Measurements from ENCODE around the gene RABL6.
"Not testable (repeated sequence)": the region's sequence is repeated elsewhere in the genome, so short reads cannot be mapped to it uniquely, and the experiment has no call there.

RABL6 gene

GRCh38 chr9:136794281-136794999, 13.3 kb upstream of the RABL6 start:
- no peak for DNase-seq (ENCODE audit: low spot score)

DNA sequence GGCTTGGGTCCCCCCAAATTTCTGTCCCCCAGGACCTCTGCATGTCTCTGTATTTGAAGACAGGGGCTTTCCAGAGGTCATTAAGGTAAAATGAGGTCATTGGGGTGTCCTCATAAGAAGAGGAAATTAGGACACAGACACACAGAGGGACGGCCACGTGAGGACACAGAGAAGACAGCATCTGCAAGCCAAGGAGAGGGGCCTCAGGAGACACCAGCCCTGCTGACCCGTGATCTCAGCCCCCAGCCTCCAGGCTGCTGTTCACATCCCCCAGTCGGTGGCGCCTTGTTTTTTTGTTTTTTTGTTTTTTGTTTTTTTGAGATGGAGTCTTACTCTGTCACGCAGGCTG, 12.8 kb upstream of the RABL6 start:
- DNase-seq (ENCODE audit: low spot score): no peak

DNA sequence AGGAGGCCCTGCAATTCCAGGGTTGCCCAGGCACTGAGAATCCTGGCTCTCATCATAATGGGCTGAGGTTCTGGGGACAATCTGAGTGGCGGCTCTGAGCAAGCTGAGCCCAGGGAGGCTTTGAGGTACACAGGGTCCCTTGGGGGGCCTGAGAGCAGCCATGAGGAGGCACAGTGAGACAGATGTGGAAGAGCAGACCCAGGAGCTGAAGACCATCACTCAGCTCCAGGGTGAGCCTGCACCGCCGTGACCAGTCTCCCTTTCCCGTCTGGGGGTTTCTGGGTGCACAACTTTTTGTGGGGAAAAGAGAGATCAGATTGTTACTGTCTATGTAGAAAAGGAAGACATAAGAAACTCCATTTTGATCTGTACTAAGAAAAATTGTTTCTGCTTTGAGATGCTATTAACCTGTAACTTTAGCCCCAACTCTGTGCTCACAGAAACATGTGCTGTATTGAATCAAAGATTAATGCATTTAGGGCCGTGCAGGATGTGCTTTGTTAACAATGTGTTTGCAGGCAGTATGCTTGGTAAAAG, 11.4 kb upstream of the RABL6 start, which contains the start of gene CCDC183:
CCDC183 (plus strand) TSS at position 101 of the 537 bp plus-strand sequence; CDS start at position 161, 60 bp downstream.
- no peak for DNase-seq (ENCODE audit: low spot score)

DNA sequence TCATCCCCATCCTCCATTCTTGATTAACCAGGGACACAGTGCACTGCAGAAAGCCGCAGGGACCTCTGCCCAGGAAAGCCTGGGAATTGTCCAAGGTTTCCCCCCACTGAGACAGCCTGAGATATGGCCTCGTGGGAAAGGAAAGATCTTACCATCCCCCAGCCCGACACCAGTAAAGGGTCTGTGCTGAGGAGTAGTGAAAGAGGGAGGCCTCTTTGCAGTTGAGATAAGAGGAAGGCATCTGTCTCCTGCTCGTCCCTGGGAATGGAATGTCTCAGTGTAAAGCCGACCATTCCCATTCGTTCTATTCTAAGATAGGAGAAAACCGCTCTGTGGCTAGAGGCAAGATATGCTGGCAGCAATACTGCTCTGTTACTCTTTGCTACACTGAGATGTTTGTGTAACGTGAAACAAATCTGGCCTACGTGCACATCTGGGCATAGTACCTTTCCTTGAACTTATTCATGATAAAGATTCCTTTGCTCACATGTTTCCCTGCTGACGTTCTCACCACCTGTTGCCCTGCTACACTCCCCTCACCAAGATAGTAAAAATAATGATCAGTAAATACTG, 10.9 kb upstream of the RABL6 start:
- not testable (repeated sequence) for DNase-seq (ENCODE audit: low spot score)

DNA sequence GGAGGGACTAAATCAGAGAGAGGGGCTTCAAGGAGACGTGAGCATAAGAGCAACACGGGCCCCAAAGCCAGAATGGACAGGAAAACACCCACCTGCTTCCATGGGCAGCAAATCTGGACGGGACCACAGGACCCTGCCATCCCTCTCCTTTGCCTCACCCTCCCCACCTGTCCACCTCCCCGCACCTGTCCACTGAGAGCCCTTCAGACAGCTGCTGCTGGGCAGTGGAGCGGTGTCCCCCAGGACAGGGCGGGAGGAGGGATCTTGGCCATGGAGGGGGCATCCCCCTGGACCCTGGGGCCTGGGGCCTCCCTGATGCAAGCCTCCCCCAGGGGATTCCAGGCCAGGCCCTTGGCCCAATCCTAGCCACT, 9.1 kb upstream of the RABL6 start:
- no peak for DNase-seq (ENCODE audit: low spot score)

DNA sequence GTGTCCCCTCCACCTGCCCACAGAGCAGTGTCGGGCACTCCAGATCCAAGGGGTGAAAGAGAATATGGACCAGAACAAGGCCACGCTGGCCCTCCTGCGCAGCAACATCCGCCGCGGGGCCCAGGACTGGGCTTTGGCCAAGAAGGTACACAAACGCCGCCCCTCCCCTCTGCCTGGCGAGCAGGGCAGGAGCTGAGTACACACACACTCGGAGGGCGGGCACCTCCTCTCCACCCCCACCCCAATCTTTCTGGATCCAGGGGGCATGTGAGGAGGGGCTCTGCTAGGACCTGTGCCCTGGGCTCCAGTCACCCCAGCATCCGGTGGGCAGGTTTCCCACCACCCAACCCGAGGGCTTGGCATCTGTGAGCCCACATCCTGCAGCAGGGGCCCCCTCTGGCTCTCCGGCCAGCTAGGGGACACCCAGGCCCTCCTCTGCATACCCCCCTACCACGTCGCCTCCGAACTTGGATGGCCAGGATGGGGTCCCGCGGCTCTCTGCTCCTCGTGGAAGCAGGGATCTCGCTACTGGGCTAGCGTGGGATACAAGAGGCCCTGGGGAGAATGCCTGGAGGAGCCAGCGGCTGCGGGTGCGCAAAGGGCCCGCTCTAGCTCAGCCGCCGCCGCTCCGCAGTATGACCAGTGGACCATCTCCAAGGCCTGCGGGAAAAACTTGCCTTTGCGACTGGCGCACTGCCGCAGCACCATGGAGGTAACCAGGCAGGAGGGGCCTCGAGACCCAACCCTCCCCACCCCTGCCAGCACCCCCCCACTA, 8.5 kb upstream of the RABL6 start:
- no peak for DNase-seq (ENCODE audit: low spot score)

DNA sequence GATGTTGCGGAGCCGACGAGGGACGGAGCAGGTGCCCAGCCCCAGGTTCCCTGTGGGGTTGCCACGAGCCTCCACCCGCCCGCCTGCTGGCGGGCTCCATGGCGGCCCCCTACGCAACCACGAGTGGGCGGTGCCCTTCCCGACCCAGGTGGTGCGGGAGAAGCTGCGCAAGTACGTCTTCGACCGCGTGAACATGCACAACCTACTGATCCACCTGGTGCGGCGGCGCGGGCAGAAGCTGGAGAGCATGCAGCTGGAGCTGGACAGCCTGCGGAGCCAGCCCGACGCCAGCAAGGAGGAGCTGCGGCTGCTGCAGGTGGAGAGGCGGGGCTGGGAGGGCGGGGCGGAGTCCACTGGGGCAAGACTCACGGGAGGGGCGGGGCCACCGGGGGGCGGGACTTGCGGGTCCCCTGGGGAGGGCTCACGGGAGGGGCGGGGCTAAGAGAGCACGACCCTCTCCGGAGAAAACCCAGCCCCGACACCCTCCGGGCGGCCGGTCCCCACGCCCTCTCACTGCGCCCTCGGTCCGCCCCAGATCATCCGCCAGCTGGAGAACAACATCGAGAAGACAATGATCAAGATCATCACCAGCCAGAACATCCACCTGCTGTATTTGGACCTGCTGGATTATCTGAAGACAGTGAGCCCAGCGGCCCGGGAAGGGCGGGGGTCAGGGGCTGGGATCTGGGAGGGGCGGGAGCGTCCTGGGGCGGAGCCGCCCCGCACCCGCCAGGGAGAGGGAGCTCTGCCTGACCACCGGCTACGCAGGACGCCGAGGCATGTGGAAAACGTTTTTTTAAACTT, 7.7 kb upstream of the RABL6 start:
- peak; percentile 64 for DNase-seq (ENCODE audit: low spot score)

- no peak for DNase-seq (ENCODE audit: low spot score)
Observed at GRCh38 chr9:136802321-136802720, 5.4 kb upstream of the RABL6 start.

DNA sequence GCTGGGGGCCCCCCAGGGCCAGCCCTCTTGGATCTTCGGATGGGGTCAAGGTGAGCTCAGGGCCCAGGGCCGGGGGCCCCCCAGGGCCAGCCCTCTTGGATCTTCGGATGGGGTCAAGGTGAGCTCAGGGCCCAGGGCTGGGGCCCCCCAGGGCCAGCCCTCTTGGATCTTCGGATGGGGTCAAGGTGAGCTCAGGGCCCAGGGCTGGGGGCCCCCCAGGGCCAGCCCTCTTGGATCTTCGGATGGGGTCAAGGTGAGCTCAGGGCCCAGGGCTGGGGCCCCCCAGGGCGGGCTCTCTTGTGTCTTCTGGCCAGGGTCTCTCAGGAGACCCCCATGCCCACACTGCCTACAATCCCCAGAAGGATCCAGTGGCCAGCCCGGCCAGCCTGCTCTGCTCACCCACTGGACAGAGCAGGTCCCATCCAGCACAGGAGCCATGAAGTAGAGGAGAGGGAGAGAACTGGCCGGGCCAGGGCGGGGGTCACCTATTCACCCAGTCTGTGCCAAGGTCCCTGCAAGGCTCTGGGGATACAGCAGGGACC, 4.7 kb upstream of the RABL6 start:
- DNase-seq (ENCODE audit: low spot score): not testable (repeated sequence)

DNA sequence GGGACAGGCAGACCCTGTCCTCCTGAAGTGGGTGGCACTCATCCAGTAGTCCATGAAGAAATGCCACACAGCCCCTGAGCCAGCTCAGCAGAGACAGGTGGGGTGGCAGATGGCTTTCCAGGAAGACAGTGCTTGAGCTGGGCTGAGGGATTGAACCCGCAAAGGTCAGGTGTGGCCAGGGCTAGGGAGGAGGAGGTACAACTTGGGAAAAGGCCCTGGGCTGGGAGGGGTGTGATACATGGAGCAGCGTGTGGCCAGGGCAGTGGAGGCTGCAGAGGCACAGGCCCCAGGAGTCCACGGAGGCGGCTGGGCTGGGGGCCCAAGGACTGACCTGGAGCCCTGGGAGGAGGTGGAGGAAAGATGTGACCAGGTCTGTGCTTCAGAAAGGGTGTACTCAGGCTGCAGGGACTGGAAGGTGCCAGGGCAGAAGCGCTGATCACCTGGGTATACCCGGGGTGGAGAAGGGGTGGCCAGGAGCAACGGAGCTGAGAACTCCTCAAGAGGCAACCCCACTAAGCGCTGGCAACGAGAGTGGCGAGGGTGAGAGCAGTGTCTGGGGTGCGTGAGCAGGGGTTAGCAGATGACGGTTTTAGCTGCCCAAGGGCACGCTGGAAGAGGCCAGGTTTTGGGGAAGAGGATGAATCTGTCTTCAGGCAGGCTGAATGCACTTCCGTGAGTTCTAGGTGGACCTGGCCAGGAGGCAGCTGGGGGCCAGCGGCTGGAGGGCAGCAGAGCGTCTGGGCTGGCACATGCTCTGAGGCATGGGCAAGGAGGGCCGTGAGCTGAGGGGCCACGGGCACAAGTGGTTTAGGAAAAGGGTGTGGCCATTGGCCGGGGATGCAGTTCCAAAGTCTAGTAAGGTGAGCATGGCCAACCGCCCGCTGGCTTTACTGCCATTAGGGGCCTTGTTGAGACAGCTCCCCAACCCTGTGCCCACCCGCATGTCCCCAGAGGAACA, 3.9 kb upstream of the RABL6 start:
- DNase-seq (ENCODE audit: low spot score): no peak

GRCh38 chr9:136804509-136805206, 3.1 kb upstream of the RABL6 start:
- no peak for DNase-seq (ENCODE audit: low spot score)

GRCh38 chr9:136805207-136805740, 2.5 kb upstream of the RABL6 start:
- DNase-seq (ENCODE audit: low spot score): no peak

DNA sequence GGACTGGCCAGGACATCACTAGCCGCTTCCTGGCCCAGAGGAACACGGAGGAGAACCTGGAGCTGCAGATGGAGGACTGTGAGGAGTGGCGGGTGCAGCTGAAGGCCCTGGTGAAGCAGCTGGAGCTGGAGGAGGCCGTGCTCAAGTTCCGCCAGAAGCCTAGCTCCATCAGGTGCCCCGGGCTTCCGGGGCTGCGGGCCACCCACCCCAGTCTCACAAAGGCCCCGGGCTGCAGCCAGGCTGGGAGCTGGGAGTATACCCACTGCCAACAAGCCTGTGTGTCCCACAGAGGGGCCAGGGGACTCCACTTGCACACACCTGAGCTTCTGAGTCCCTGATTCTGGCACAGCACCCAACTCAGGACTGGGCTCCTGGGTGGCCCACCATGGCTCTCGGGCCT, 1.7 kb upstream of the RABL6 start:
- no peak for DNase-seq (ENCODE audit: low spot score)

DNA sequence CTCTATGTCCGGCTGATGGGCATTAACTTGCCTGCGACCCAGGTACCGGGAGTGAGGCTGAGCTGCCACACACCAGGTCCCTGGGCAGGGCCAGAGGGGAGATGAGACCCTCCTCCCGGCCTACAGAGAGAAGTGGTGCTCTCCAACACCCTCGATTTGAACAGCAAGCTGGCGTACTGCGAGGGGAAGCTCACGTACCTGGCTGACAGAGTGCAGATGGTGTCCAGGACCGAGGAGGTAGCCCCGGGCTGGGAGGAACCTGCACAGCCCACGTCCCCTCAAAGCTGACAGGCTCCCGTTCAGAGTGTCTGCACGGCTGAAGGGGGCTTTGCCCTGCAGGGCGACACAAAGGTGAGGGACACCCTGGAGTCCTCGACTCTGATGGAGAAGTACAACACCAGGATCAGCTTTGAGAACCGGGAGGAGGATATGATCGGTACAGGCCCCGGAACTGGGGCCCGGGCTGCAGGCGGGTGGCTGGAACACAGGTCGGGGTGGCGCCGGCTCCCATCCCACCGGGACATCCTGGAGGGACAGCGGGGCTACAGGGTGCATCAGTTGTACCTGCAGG, 1.0 kb upstream of the RABL6 start:
- no peak for DNase-seq (ENCODE audit: low spot score)

DNA sequence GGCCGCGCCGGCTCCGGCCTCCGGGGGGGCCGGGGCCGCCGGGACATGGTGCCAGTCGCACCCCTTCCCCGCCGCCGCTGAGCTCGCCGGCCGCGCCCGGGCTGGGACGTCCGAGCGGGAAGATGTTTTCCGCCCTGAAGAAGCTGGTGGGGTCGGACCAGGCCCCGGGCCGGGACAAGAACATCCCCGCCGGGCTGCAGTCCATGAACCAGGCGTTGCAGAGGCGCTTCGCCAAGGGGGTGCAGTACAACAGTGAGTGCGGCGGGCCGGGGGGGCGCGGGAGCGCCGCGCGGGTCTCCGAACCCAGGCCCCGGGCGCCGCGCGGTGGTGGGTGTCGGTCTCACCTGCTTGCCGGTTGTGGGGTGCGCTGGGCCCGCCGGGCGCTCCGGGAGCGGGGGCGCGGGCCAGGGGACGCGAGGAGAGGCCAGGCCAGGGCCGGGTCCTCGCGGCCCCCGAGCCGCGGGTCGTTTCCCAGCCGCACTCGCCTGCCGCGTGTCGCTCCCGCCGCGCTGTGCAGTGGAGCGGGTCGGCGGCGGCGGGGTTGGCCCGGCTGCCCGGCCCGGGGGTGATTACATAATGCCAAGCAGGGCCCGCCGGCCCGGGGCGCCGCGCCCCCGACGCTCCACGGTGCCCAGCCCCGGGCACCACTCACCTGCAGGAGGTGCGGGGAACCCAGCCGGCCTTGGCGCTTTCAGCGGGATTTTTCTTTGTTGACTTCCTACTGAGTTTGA, 492 bp downstream of the RABL6 start:
- DNase-seq (ENCODE audit: low spot score): peak; percentile 37

DNA sequence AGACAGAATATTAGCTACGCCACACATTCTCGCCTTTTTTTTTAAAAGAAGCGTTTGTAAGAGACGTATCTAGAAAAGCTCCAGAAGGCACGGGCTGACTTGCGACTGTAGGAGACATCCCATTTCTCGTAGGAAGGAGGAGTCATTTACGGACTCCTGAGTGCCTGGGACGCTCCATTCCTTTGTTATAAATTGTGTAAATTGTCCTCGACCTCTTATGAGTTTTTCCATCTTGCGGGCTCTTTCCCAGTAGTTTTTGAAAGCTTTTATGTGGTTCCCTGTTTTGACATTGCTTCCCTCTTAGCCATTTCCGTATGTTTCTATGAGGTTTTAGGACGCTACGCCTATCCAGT, 1.0 kb downstream of the RABL6 start:
- peak; percentile 60 for DNase-seq (ENCODE audit: low spot score)

GRCh38 chr9:136814725-136815421, 7.1 kb downstream of the RABL6 start:
- DNase-seq (ENCODE audit: low spot score): no peak

- no peak for DNase-seq (ENCODE audit: low spot score)
Observed at GRCh38 chr9:136815422-136815782, 7.7 kb downstream of the RABL6 start.

Measured in hepatic stellate cell (primary cell).